NCI-H82 treated with DMSO at 0.1 percent for 48 hours (cell line): ENCODE data around the gene NUP62.
"Not testable (repeated sequence)": the region's sequence is repeated elsewhere in the genome, so short reads cannot be mapped to it uniquely, and the experiment has no call there.

ENCODE experiments used
- DNase-seq: peaks from one replicate; lab custom pipeline; 2025; ENCODE audit not compliant: unreplicated experiment; lab: John Stamatoyannopoulos, UW

NUP62 gene

DNA sequence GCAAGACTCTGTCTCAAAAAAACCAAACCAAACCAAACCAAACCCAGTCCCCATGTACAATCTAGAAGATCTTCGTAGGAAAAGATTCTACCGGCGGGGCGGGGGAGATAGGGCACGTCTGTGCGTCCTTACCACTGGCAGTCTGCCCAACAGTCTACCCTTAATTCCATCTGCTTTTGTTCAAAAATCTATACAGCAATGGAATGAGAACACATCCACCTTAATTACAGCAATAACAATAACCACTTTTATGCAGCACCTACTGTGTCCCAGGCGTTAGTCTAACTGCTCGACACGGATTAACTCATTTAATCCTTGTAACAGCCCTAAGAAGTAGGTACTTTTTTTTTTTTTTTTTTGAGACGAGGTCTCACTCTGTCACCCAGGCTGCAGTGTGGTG is 2.8 kb downstream of the NUP62 start:
- no peak for DNase-seq

DNA sequence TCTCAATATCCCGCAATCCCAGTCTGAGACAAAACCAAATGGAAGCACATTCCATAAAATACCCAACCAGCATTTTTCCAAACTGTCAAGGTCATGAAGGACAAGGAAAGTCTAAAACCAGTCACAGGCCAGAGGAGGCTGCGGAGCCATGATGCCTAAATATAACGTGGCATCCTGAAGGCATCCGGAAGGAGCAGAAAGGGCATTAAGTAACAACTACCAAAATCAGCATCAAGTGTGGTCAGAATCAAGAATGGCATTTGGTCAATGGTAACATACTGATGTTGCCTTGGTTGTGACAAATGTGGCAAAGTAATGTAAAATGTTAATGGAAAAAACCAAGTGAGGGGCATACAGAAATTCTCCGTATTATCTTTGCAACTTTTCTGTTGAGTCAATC is 3.8 kb downstream of the NUP62 start:
- DNase-seq = no peak

- not testable (repeated sequence) for DNase-seq
Observed at GRCh38 chr19:49924881-49925210, 4.5 kb downstream of the NUP62 start.

DNA sequence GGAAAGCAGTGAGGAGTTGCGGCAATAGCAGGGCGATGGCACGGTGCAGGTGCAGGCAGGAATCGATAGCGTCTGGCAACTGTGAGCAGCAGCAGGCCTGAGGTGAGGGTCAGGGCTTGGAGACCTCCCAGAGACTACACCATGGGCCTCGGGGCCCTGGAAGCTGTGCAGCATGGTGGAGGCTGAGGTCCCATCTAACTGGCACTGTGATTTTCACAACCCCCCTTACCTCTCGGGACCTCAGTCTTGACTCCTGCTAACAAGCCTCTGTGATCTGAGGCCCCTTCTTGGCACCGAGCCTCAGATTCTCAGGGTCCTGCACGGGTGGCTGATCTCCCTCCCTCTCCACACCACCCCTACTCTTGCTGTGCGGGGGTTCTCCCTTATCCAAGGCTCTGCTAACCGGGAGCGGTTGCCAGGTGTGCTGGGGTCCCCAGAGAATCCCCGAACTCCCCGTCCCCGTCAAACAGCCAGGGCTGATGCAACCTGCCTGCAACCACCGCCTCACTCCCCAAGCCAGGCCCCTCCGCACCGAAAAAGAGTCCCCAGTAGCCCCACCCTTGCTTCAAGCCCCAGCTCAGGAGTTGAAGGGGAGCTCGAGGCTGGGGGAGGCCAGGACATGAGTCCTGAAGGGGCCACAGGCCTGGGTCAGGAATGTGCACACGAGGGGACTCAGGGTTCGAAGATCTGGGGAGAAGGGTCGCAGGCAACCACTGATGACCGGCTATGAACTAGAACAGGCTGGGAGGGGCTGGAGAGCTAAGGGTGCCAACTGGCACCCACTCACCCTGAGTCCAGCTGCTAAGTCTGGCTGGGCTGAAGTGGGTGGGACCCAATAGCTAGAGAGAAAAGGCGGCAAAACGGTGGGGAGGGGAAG is 5.1 kb downstream of the NUP62 start:
- no peak for DNase-seq

GRCh38 chr19:49923055-49924003 is 6.0 kb downstream of the NUP62 start:
- DNase-seq = no peak

DNA sequence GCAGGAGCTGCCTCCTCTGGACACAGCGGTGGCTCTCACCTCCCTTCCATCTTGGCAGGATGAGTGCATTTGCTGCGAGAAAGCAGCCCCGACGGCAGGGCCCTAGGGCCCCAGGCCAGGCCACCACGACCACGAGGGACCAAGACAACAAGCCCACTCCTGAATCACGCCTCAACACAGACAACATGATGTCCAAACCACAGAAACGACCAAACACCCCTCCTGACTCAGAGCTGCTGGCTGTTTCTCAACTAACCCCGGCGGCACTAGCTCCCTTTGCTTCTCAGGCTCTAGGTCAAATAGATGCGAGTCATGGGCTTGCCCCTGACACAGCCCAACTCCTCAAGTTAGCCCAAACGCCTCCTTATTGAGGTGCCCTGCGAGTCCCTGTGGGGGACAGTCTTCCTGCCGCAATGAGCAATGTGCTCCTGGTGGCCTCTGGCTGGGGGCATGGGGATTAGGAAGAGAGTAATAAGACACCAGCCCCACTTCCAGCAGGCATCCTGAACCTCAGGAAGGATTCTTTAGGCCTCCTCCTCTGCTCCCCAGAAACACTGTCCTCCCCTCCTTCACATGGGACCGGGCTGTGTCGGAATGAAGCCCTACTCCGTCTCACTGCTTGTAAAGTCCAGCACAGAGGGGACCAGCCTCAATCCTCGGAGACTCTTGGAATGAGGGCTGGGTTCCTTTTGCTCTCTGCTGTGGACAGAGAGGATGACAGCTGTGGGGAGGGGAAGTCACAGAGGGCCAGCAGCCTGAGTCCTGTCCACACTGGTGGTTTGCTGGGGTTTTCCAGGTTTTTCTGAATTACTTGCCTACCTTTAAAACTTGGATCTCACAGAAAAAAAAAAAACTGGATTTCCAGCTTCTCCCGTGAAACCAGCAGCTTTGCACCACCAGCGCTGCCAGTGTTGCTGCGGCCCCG is 7.2 kb downstream of the NUP62 start:
- DNase-seq = no peak

DNA sequence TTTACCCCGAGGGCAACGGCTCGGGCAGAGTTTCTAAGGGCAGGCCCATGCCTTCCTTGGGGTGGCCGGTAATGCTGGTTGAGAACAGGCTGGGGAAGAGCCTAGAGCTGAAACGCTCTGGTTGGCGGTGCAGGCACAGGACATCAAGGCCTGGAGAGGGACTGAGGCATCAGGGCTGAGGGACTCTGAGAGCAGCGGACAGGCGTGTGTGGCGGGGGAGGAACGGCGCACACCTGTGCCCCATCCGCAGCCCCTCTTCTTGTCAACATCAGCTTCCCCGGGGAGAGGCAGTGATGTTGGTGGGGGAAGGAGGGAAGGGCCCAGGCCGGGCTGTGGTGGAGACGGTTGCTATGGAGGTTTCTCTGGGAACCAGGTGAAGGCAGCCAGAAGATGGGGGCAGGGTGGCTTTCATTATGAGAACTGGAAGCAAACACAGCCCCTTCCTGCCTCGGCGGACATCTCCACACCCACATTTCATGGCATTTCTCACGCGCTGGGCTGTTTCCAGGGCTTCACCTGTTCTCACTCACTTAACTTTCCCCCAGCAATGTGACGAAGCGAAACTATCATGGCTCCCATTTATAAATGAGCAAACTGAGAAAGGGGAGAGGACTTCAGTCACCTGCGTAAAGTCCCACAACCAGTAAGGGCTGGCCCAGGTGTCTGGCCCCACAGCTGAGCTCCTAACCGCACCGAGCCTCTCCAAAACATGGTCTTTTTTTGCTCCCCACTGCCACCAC is 8.5 kb downstream of the NUP62 start:
- DNase-seq = no peak

DNA sequence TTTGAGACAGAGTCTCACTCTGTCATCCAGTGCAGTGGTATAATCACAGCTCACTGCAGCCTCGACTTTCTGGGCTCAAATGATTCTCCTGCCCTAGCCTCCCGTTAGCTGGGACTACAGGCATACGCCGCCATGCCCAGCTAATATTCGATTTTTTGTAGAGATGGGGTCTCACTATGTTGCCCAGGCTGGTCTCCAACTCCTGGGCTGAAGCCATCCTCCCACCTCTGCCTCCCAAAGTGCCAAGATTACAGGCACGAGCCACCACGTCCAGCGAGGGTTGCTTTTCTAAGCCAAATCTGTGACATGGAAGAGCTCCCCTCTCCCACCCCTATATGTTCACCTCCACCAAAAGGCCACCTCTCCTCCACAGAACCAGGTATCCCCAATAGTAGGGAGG is 11.2 kb downstream of the NUP62 start:
- DNase-seq = no peak

DNA sequence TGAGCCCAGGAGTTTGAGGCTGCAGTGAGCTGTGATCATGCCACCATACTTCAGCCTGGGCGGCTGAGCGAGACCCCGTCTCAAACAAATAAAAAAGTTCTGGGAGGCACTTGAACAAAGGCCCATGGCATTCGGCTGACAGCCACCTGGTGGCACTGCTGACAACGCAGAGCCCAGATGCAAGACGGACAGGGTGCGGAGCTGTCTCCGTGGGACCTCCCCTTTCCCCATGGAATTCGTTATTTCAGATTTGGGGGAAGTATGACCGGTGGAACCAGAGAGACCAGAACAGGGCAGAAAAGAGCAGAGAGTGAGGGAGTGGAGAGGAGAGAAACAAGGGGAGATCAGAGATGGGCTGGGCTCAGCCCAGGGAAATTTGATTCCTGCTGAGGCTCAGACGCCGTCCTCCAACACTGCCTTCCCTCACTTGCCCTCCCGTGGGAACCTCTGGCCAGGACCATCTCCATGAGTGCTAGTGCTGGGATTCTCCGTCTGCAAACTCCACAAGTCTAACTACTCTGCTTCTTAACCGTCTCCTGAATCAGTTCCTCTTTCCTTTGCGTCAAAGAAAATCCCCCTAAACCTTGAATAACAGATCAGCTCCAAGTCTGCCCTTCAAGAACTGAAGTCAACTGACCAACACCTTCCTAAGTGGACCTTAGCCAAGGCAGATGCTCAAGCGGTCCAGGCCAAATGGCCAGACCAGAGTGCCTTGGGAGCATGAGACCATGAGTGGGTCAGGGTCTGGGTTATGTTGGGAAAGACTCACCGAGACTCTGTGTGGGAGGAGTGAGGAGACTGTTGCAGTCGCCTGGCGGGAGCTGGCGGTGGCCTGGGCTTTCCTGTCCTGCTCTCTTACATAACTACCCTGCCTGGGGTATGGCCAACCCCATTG is 12.2 kb downstream of the NUP62 start:
- no peak for DNase-seq

DNA sequence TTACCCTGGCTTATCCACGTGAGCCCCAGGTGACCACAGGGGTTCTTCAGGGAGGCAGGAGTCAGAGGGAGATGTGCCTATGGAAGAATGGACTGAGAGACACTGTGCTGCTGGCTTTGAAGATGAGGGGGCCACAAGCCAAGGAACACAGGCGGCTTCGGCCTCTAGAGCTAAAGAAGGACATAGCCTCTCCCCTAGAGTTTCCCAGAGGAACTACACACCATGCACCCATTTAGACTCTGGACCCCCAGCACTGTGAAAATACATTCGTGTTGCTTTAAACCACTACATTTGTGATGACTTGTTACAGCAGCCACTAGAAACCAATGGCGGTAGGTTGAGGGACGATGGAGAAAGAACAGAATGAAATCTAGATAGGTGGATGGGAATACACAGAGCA is 14.0 kb downstream of the NUP62 start:
- no peak for DNase-seq

DNA sequence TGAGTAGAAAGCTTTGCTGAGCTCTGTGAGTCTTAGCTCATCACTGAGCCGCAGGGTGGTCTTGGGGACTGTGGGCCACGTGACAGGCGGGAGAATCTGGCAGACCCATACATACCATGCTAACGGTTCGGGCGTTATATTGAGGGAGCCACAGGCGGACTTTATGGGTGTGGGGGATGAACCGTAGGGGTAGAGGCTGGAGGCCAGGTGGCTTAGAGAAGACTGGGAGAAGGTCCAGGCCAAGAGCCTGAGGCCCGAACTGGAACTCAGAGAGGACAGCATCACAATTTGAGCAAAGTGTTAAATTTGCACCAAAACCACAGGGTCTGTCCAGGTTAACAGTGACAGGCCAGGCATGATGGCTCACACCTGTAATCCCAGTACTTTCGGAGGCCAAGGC is 15.6 kb downstream of the NUP62 start:
- DNase-seq = no peak

- DNase-seq = no peak
Observed at GRCh38 chr19:49912965-49913685, 16.2 kb downstream of the NUP62 start.

- DNase-seq = no peak
Observed at GRCh38 chr19:49911381-49912145, 17.7 kb downstream of the NUP62 start.

GRCh38 chr19:49910179-49910578 is 19.1 kb downstream of the NUP62 start:
- DNase-seq = no peak

GRCh38 chr19:49908480-49909420 is 20.6 kb downstream of the NUP62 start:
- DNase-seq = no peak

- DNase-seq = no peak
Observed at GRCh38 chr19:49907745-49908446, 21.4 kb downstream of the NUP62 start.
